Measurements from ENCODE around the gene PPRC1.
A peak's percentile ranks its signal among the peaks of the same experiment; 100 is the strongest.
"Not testable (repeated sequence)": the region's sequence is repeated elsewhere in the genome, so short reads cannot be mapped to it uniquely, and the experiment has no call there.

PPRC1 gene

GRCh38 chr10:102147561-102147960, 14.7 kb downstream of the PPRC1 start:
- no peak for DNase-seq

- no peak for DNase-seq
These were observed 15.4 kb downstream of the PPRC1 start for GRCh38 chr10:102148275-102148674.

GRCh38 chr10:102150970-102151773, 18.3 kb downstream of the PPRC1 start:
- no peak for DNase-seq

GRCh38 chr10:102151774-102152544, 19.1 kb downstream of the PPRC1 start, which contains the start of gene NOLC1:
TSS of gene NOLC1 (plus strand) at chr10:102152389. CDS start at chr10:102152411, 22 bp downstream.
- DNase-seq, result peak; percentile 100

- peak; percentile 61 for DNase-seq
These were observed 19.7 kb downstream of the PPRC1 start for GRCh38 chr10:102152545-102152890.

GRCh38 chr10:102153093-102153620, 20.3 kb downstream of the PPRC1 start:
- no peak for DNase-seq

GRCh38 chr10:102154466-102155116, 21.8 kb downstream of the PPRC1 start:
- DNase-seq, result no peak

GRCh38 chr10:102157224-102157623, 24.4 kb downstream of the PPRC1 start:
- no peak for DNase-seq

GRCh38 chr10:102159051-102159597, 26.3 kb downstream of the PPRC1 start:
- no peak for DNase-seq

GRCh38 chr10:102159831-102160230, 27.0 kb downstream of the PPRC1 start:
- no peak for DNase-seq

- DNase-seq, result no peak
These were observed 30.6 kb downstream of the PPRC1 start for GRCh38 chr10:102163342-102163989.

GRCh38 chr10:102167861-102168260, 35.0 kb downstream of the PPRC1 start:
- DNase-seq, result no peak

GRCh38 chr10:102170602-102171001, 37.8 kb downstream of the PPRC1 start:
- DNase-seq, result no peak

- DNase-seq, result no peak
These were observed 39.4 kb downstream of the PPRC1 start for GRCh38 chr10:102172288-102172687.

- no peak for DNase-seq
These were observed 42.6 kb downstream of the PPRC1 start for GRCh38 chr10:102175415-102175814.

- no peak for DNase-seq
These were observed 51.8 kb downstream of the PPRC1 start for GRCh38 chr10:102184606-102185005.

- DNase-seq, result no peak
These were observed 52.4 kb downstream of the PPRC1 start for GRCh38 chr10:102185272-102185671.

- DNase-seq, result no peak
These were observed 53.1 kb downstream of the PPRC1 start for GRCh38 chr10:102185811-102186527.

GRCh38 chr10:102188298-102188940, 55.6 kb downstream of the PPRC1 start:
- DNase-seq, result no peak

- not testable (repeated sequence) for DNase-seq
These were observed 56.4 kb downstream of the PPRC1 start for GRCh38 chr10:102188941-102189898.

Measured in activated CD8-positive, alpha-beta memory T cell treated with anti-CD3 and anti-CD28 coated beads, Interleukin-2, amount 50 U/mL, for 4 hours (primary cell).